AG09319 (cell line): ENCODE results near the gene ABCF3.
"Not testable (repeated sequence)": the region's sequence is repeated elsewhere in the genome, so short reads cannot be mapped to it uniquely, and the experiment has no call there.

Experiments
- DNase-seq: peaks from one replicate; pipeline ENCODE4 v3.0.0-alpha.2; 2010; ENCODE audit warnings: low read depth; ENCODE audit errors: extremely low read depth
- TF ChIP-seq, protein P1 (sequence below): IDR thresholded peaks from 2 replicates; pipeline ENCODE4 v1.5.1; 2011; ENCODE audit warnings: low read depth, mild to moderate bottlenecking, inconsistent platforms, low read length, moderate library complexity

ABCF3 gene

DNA sequence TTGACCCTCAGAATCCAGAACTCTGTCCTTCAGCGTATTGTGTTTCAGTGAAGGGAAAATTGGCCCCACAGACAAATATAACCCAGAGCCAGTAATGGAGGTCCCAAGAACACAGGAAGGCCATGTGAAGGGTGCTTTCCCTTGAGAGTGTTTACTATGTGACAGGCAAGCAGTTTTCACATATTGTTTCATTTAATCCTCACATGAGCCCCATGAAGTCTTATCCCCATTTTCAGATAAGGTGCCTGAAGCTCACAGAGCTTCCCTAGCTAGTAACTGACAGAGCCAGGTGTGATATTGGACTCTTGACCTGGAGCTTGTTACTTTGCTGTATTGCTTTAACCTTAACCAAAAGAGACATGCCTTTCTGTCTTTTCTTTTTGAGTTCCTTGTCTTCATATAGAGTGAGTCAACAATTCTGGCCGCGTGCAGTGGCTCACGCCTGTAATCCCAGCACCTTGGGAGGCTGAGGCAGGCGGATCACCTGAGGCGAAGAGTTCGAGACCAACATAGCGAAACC is 40.2 kb upstream of the ABCF3 start:
- TF ChIP-seq, protein P1, sequence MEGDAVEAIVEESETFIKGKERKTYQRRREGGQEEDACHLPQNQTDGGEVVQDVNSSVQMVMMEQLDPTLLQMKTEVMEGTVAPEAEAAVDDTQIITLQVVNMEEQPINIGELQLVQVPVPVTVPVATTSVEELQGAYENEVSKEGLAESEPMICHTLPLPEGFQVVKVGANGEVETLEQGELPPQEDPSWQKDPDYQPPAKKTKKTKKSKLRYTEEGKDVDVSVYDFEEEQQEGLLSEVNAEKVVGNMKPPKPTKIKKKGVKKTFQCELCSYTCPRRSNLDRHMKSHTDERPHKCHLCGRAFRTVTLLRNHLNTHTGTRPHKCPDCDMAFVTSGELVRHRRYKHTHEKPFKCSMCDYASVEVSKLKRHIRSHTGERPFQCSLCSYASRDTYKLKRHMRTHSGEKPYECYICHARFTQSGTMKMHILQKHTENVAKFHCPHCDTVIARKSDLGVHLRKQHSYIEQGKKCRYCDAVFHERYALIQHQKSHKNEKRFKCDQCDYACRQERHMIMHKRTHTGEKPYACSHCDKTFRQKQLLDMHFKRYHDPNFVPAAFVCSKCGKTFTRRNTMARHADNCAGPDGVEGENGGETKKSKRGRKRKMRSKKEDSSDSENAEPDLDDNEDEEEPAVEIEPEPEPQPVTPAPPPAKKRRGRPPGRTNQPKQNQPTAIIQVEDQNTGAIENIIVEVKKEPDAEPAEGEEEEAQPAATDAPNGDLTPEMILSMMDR = no peak
- DNase-seq = no peak

- no peak for DNase-seq
- TF ChIP-seq, protein P1 = no peak
Measured at GRCh38 chr3:184148076-184148475, 37.9 kb upstream of the ABCF3 start.

GRCh38 chr3:184149123-184149522 is 36.9 kb upstream of the ABCF3 start:
- TF ChIP-seq, protein P1 = no peak
- DNase-seq = no peak

DNA sequence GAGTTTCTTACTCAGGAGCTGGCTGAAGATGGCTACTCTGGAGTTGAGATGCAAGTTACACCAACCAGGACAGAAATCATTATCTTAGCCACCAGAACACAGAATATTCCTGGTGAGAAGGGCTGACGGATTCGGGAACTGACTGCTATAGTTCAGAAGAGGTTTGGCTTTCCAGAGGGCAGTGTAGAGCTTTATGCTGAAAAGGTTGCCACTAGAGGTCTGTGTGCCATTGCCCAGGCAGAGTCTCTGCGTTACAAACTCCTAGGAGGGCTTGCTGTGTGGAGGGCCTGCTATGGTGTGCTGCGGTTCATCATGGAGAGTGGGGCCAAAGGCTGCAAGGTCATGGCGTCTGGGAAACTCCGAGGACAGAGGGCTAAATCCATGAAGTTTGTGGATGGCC is 36.2 kb upstream of the ABCF3 start:
- DNase-seq = not testable (repeated sequence)
- TF ChIP-seq, protein P1 = peak; percentile 29

DNA sequence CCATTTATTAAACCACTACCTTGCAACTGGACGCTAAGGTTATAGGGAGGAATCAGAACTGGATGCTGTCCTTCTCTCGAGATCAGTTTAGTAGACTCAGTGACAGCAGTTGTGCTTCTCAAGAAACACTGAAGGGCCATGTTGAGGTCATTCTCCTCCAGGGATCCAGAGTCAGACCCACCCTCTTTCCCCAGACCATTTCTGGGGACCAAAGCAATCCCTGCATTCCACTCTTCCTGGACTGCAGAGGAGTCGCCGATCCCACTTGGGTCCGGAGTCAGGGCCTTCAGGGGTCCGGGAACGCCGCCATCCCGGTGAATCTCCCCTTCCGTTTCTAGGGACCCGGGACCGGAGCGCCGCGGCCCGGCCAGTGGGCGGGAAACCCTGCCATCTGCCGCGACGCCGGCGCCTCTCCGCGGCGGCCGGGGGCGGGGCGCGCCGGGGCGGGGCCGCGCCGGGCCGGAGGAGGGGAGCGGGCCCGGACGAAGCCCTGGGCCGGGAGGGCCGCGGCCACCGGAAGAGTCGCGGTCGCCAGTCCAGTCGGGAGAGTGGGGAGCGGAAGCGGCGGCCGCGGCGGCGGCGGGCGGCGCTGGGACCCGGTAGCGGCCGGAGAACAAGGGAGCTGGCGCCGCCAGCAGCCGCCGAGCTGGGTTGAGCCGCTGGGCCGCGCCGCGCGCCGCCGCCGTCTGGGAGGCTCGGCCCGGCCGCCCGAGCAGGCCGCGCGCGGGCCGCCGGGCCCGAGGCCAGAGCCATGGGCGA is 30.9 kb upstream of the ABCF3 start, which contains the start of gene DVL3:
Gene DVL3 (plus strand): TSS at position 493 of the 759 bp plus-strand sequence. CDS start 259 bp downstream, at position 752.
- DNase-seq = no peak
- TF ChIP-seq, protein P1 = no peak

DNA sequence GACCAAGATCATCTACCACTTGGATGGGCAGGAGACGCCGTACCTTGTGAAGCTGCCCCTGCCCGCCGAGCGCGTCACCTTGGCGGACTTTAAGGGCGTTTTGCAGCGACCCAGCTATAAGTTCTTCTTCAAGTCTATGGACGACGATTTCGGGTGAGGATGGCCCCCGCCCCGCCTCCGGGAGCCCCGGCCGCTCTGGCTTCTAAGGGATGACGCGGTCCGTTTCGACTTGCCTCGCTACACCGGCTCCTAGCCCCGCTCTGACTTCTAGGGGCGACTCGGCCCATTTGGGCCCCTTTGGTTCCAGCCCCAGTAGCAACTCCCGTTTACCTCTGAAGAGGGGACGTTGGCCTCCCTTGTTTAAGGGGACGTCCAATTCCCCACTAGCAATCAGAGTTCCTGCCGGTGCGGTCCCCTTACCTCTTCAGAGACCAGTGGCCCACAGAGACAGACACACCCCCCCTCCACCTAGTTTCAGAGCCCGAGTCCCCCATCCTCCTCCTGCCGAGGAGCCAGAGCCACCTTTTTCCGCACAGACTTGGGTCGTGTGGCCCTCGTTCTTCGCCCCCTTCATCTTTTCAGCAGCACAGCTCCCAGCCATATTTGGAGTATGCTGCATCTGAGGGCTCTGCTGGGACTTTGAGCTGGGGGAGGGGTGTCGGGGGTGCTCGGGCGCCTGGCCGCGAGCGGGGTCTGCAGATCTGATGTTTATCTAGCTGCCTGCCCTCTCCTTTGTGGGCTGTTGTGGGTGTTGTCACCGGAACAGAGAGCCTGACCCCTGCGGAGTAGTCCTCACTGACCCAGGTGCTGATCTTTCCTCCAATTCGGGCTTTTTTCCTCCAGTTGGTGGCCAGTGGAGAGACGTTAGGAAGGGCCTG is 30.1 kb upstream of the ABCF3 start:
- no peak for DNase-seq
- TF ChIP-seq, protein P1 = no peak
